ENCODE results near the gene LBHD1.

LBHD1 gene

GRCh38 chr11:62615521-62615920 lies 56.5 kb downstream of the LBHD1 start:
- no peak for DNase-seq (ENCODE audit: low read depth)

- DNase-seq (ENCODE audit: low read depth), result no peak
Observed at GRCh38 chr11:62614275-62614674, 57.8 kb downstream of the LBHD1 start.

- no peak for DNase-seq (ENCODE audit: low read depth)
Observed at GRCh38 chr11:62613291-62613778, 58.7 kb downstream of the LBHD1 start.

Data from fibroblast of gingiva (primary cell).